Measurements from ENCODE around the gene SYNCRIP. TPM values are rescaled to one million over a fixed set of nuclear protein-coding genes. Genes with fewer than 3 reads are reported as not detected.
"Not testable (repeated sequence)": the region's sequence is repeated elsewhere in the genome, so short reads cannot be mapped to it uniquely, and the experiment has no call there.

SYNCRIP gene
- total RNA-seq, 1 experiment from 2014 or later = 103 TPM

- no peak overlapping the region for H3K27ac ChIP-seq
- H3K79me2 ChIP-seq (ENCODE audit: low read depth) = 0 out of 2 replicates have a peak, but pooled peaks cover 5% of the 10 kb centered on the region
- H3K9me2 ChIP-seq (ENCODE audit: insufficient read depth) = no peaks in the 10 kb centered on the region
- no peak for TF ChIP-seq EZH2 (IDR thresholded peaks at IDR 0.05; ENCODE audit: low read depth)
- TF ChIP-seq, protein P1, sequence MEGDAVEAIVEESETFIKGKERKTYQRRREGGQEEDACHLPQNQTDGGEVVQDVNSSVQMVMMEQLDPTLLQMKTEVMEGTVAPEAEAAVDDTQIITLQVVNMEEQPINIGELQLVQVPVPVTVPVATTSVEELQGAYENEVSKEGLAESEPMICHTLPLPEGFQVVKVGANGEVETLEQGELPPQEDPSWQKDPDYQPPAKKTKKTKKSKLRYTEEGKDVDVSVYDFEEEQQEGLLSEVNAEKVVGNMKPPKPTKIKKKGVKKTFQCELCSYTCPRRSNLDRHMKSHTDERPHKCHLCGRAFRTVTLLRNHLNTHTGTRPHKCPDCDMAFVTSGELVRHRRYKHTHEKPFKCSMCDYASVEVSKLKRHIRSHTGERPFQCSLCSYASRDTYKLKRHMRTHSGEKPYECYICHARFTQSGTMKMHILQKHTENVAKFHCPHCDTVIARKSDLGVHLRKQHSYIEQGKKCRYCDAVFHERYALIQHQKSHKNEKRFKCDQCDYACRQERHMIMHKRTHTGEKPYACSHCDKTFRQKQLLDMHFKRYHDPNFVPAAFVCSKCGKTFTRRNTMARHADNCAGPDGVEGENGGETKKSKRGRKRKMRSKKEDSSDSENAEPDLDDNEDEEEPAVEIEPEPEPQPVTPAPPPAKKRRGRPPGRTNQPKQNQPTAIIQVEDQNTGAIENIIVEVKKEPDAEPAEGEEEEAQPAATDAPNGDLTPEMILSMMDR (conservative IDR thresholded peaks at IDR 0.05) = no peak
- no peaks in the 10 kb centered on the region for H3K27me3 ChIP-seq (ENCODE audit: insufficient read depth, low read depth)
- H3F3A ChIP-seq (ENCODE audit: insufficient read depth, low read depth) = no peaks in the 10 kb centered on the region
- intact Hi-C loops (cut with micrococcal nuclease; ENCODE audit: unreplicated experiment) = no loop called here
- no peaks in the 10 kb centered on the region for H3K4me1 ChIP-seq (replicated peaks; ENCODE audit: insufficient read depth)
- DNase-seq = no peak
- no peak overlapping the region for H2AFZ ChIP-seq
- H3K4me3 ChIP-seq = no peak overlapping the region
- no peaks in the 10 kb centered on the region for H3K36me3 ChIP-seq (ENCODE audit: low read depth)
- CTCF ChIA-PET = no interaction called here
- H3K9me3 ChIP-seq (ENCODE audit: insufficient read depth, low read depth) = no peaks in the 10 kb centered on the region
- POLR2A ChIA-PET (ENCODE audit: unreplicated experiment) = no interaction called here
- no TSS peak for BruUV-seq (replicated peaks)
- H3K4me2 ChIP-seq = no peak overlapping the region
- no peaks in the 10 kb centered on the region for H4K20me1 ChIP-seq (ENCODE audit: insufficient read depth)
Measured at GRCh38 chr6:85685713-85686112, 43.0 kb upstream of the SYNCRIP start.

GRCh38 chr6:85684809-85685171 is 42.1 kb upstream of the SYNCRIP start:
- POLR2A ChIA-PET (ENCODE audit: unreplicated experiment) = no interaction called here

GRCh38 chr6:85684133-85684808 is 41.6 kb upstream of the SYNCRIP start:
- POLR2A ChIA-PET (ENCODE audit: unreplicated experiment) = interaction anchor here (0.8 kb wide), 1 partner anchor 108 kb away, joined by 10 read pairs; no protein-coding TSS in a partner anchor

More at GRCh38 chr6:85684809-85685171, 42.1 kb upstream of the SYNCRIP start:
- Histone ChIP-seq H3K9me2 (ENCODE audit: insufficient read depth) (no peaks in the 10 kb centered on the region), H2AFZ (no peak overlapping the region), H3K27ac (no peak overlapping the region), H3K36me3 (ENCODE audit: low read depth) (no peaks in the 10 kb centered on the region), H3F3A (ENCODE audit: insufficient read depth, low read depth) (peaks cover 1% of the 10 kb centered on the region; the same call in 1 of the 2 replicates), H3K4me1 (replicated peaks; ENCODE audit: insufficient read depth) (0 out of 2 replicates have a peak, but pooled peaks cover 5% of the 10 kb centered on the region), H3K4me3 (no peak overlapping the region), H3K9me3 (ENCODE audit: insufficient read depth, low read depth) (no peaks in the 10 kb centered on the region), H3K27me3 (ENCODE audit: insufficient read depth, low read depth) (no peaks in the 10 kb centered on the region), H3K79me2 (ENCODE audit: low read depth) (peaks cover 13% of the 10 kb centered on the region; the same call in 1 of the 2 replicates), H4K20me1 (ENCODE audit: insufficient read depth) (no peaks in the 10 kb centered on the region), H3K4me2 (no peak overlapping the region)
- TF ChIP-seq, protein P1 (conservative IDR thresholded peaks at IDR 0.05) = no peak
- TF ChIP-seq EZH2 (IDR thresholded peaks at IDR 0.05; ENCODE audit: low read depth) = no peak
- CTCF ChIA-PET = no interaction called here
- no TSS peak for BruUV-seq (replicated peaks)
- DNase-seq = no peak
- intact Hi-C loops (cut with micrococcal nuclease; ENCODE audit: unreplicated experiment) = no loop called here

DNA sequence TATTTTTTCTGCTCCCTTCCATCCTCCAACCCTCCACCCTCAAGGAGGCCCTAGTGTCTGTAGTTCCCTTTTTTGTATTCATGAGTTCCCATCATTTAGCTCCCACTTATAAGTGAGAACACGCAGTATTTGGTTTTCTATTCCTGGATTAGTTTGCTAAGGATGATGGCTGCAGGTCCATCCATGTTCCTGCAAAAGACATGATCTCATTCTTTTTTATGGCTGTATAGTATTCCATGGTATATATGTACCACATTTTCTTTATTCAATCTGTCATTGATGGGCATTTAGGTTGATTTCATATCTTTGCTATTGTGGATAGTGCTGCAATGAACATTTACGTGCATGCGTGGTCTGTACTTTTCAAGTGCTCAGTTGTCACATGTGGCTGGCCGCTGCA is 39.2 kb upstream of the SYNCRIP start:
- POLR2A ChIA-PET (ENCODE audit: unreplicated experiment); intact Hi-C loops (cut with micrococcal nuclease; ENCODE audit: unreplicated experiment); CTCF ChIA-PET; H3K27ac ChIP-seq; H3K4me1 ChIP-seq (replicated peaks; ENCODE audit: insufficient read depth); H3K4me3 ChIP-seq; H3K9me3 ChIP-seq (ENCODE audit: insufficient read depth, low read depth); BruUV-seq (replicated peaks); H4K20me1 ChIP-seq (ENCODE audit: insufficient read depth); H2AFZ ChIP-seq; H3K9me2 ChIP-seq (ENCODE audit: insufficient read depth); H3K27me3 ChIP-seq (ENCODE audit: insufficient read depth, low read depth); H3K36me3 ChIP-seq (ENCODE audit: low read depth); H3K4me2 ChIP-seq; DNase-seq: not testable (repeated sequence)
- peaks cover 32% of the 10 kb centered on the region for H3K79me2 ChIP-seq (ENCODE audit: low read depth)
- peaks cover 21% of the 10 kb centered on the region for H3F3A ChIP-seq (ENCODE audit: insufficient read depth, low read depth)

More at GRCh38 chr6:85684133-85684808, 41.6 kb upstream of the SYNCRIP start:
- Histone ChIP-seq H3K27ac (no peak overlapping the region), H3K4me1 (replicated peaks; ENCODE audit: insufficient read depth) (0 out of 2 replicates have a peak, but pooled peaks cover 5% of the 10 kb centered on the region), H3F3A (ENCODE audit: insufficient read depth, low read depth) (peaks cover 6% of the 10 kb centered on the region; the same call in 1 of the 2 replicates), H2AFZ (no peak overlapping the region), H3K79me2 (ENCODE audit: low read depth) (peaks cover 16% of the 10 kb centered on the region; the same call in 1 of the 2 replicates), H3K4me3 (no peak overlapping the region), H3K27me3 (ENCODE audit: insufficient read depth, low read depth) (no peaks in the 10 kb centered on the region), H3K9me2 (ENCODE audit: insufficient read depth) (no peaks in the 10 kb centered on the region), H3K36me3 (ENCODE audit: low read depth) (no peaks in the 10 kb centered on the region), H3K9me3 (ENCODE audit: insufficient read depth, low read depth) (no peaks in the 10 kb centered on the region), H4K20me1 (ENCODE audit: insufficient read depth) (no peaks in the 10 kb centered on the region), H3K4me2 (no peak overlapping the region)
- BruUV-seq (replicated peaks) = no TSS peak
- CTCF ChIA-PET = no interaction called here
- DNase-seq = no peak
- intact Hi-C loops (cut with micrococcal nuclease; ENCODE audit: unreplicated experiment) = no loop called here
- TF ChIP-seq EZH2 (IDR thresholded peaks at IDR 0.05; ENCODE audit: low read depth) = no peak
- TF ChIP-seq, protein P1 (conservative IDR thresholded peaks at IDR 0.05) = no peak
